HCT116 (cell line): ENCODE results near the gene MTUS2. TPM values are rescaled to one million over a fixed set of nuclear protein-coding genes. Genes with fewer than 3 reads are reported as not detected.

ENCODE experiments used
- ATAC-seq: fragments of 200-7000 bp; cut with Tn5 transposase; 2 replicates; pipeline ENCODE4 v1.9.1; 2020; ENCODE audit warnings: mild to moderate bottlenecking, moderate library complexity
- BruUV-seq: library from RNA; stranded (reverse); fragments of 400-500 nt; replicated peaks from 2 replicates; lab custom pipeline; 2021; lab: Mats Ljungman, UMichigan
- CTCF ChIA-PET: fragments of 300-600 bp; sonication (Branson Sonifier 250); formaldehyde crosslinking; loops from one replicate; lab custom pipeline; 2021; ENCODE audit warnings: antibody characterized with exemption; lab: Charles Lee
- POLR2A ChIA-PET: fragments of 300-600, 350-600 bp; sonication (Branson Sonifier 250); formaldehyde crosslinking; loops from one replicate; lab custom pipeline; 2021; ENCODE audit warnings: antibody characterized with exemption; lab: Charles Lee
- RAD21 ChIA-PET, 2 experiments: fragments of 300-600 bp; sonication (Branson Sonifier 250); formaldehyde crosslinking; loops; one replicate each; lab custom pipeline; 2023; ENCODE audit warnings: low total read pairs in 2 of 2; ENCODE audit not compliant: uncharacterized antibody in 2 of 2, unreplicated experiment in 2 of 2, low non-redundant PET in 1 of 2; lab: Charles Lee
- DNase-seq: peaks from one replicate; pipeline ENCODE4 v3.0.0-alpha.2; 2010; ENCODE audit warnings: low read depth, low spot score
- H2AFZ ChIP-seq: fragments of 200-600 bp; shearing (Covaris generic), sonication (generic); 2 replicates; pipeline ENCODE4 v1.6.1; 2017; ENCODE audit warnings: low read depth, mixed run types, mixed read lengths, antibody characterized with exemption, low read length; ENCODE audit not compliant: poor library complexity, severe bottlenecking
- H3K27ac ChIP-seq: 2 replicates; pipeline ENCODE4 v1.5.1; 2012; ENCODE audit warnings: low read depth, low read length
- H3K27me3 ChIP-seq: fragments of 200-600 bp; sonication (generic); 2 replicates; pipeline ENCODE4 v1.6.1; 2016; ENCODE audit warnings: mixed run types, low read length, mixed read lengths; ENCODE audit not compliant: insufficient read depth
- H3K36me3 ChIP-seq, 2 experiments: fragments of 200-500 bp in 1 of 2; fragments of 200-600 bp in 1 of 2; sonication (Bioruptor generic) in 1 of 2; sonication (generic) in 1 of 2; 2 replicates each; pipeline versions ENCODE4 v1.5.1 to v1.6.1; 2014 to 2016; ENCODE audit warnings: low read length in 2 of 2, inconsistent platforms in 1 of 2, mixed read lengths in 1 of 2, mixed run types in 1 of 2; ENCODE audit not compliant: insufficient read depth in 2 of 2, control insufficient read depth in 1 of 2
- H3K4me1 ChIP-seq, 2 experiments: fragments of 200-600 bp in 1 of 2; sonication (generic) in 1 of 2; 2 replicates each; pipeline versions ENCODE4 v1.5.1 to v1.6.1; 2012 to 2017; ENCODE audit warnings: low read length in 2 of 2, inconsistent platforms in 1 of 2, mild to moderate bottlenecking in 1 of 2, mixed read lengths in 1 of 2, mixed run types in 1 of 2, moderate library complexity in 1 of 2; ENCODE audit not compliant: insufficient read depth in 2 of 2, control insufficient read depth in 1 of 2
- H3K4me2 ChIP-seq: fragments of 200-600 bp; sonication (generic); 2 replicates; pipeline ENCODE4 v1.6.1; 2017; ENCODE audit warnings: mixed run types, low read length, mixed read lengths
- H3K4me3 ChIP-seq, 2 experiments: fragments of 200-600 bp in 1 of 2; sonication (generic) in 1 of 2; replicated peaks in 1 of 2; 2 replicates each; pipeline ENCODE4 v1.5.1; 2011 to 2016; ENCODE audit warnings: low read length in 2 of 2, control low read depth in 1 of 2, low read depth in 1 of 2, mild to moderate bottlenecking in 1 of 2, mixed read lengths in 1 of 2, mixed run types in 1 of 2
- H3K79me2 ChIP-seq: fragments of 200-600 bp; sonication (generic); 2 replicates; pipeline ENCODE4 v1.6.1; 2017; ENCODE audit warnings: mild to moderate bottlenecking, mixed run types, low read length, moderate library complexity, mixed read lengths; ENCODE audit not compliant: insufficient read depth
- H3K9ac ChIP-seq: fragments of 200-600 bp; sonication (generic); 2 replicates; pipeline ENCODE4 v1.6.1; 2016; ENCODE audit warnings: low read length, mixed read lengths
- H3K9me2 ChIP-seq: fragments of 200-600 bp; sonication (generic), shearing (Covaris generic); 2 replicates; pipeline ENCODE4 v1.6.1; 2017; ENCODE audit warnings: mixed run types, mild to moderate bottlenecking, moderate library complexity; ENCODE audit not compliant: insufficient read depth
- H3K9me3 ChIP-seq, 2 experiments: fragments of 200-500 bp in 1 of 2; fragments of 200-600 bp in 1 of 2; sonication (Bioruptor generic) in 1 of 2; sonication (generic) in 1 of 2; 2 replicates each; pipeline ENCODE4 v1.6.1; 2014 to 2017; ENCODE audit warnings: low read length in 2 of 2, mixed read lengths in 2 of 2, inconsistent platforms in 1 of 2, low read depth in 1 of 2, mild to moderate bottlenecking in 1 of 2, mixed run types in 1 of 2, moderate library complexity in 1 of 2; ENCODE audit not compliant: control insufficient read depth in 1 of 2, insufficient read depth in 1 of 2
- H4K20me1 ChIP-seq: fragments of 200-600 bp; sonication (generic), shearing (Covaris generic); 2 replicates; pipeline ENCODE4 v1.6.1; 2017; ENCODE audit warnings: mixed run types, mild to moderate bottlenecking, moderate library complexity; ENCODE audit not compliant: insufficient read depth
- JUND ChIP-seq: IDR thresholded peaks from 2 replicates; pipeline ENCODE4 v1.6.1; 2012
- YY1 ChIP-seq: IDR thresholded peaks from 2 replicates; pipeline ENCODE4 v1.6.1; 2011; ENCODE audit warnings: low read length, low read depth, moderate library complexity, mild to moderate bottlenecking; ENCODE audit not compliant: insufficient replicate concordance; ENCODE audit errors: extremely low read depth
- intact Hi-C: fragments of 100-400 bp; cut with micrococcal nuclease; formaldehyde crosslinking; loops from 2 replicates; pipeline ENCODE4 v1.10.0; 2022
- total RNA-seq: library from RNA; stranded (reverse); gene quantifications from one replicate; pipeline ENCODE4 v1.2.1, GENCODE V29; 2021; ENCODE audit not compliant: unreplicated experiment
- TF ChIP-seq, protein P1 (sequence below): IDR thresholded peaks from 2 replicates; pipeline ENCODE4 v1.6.1; 2012
- TF ChIP-seq, protein P2 (sequence below), 3 experiments: fragments of 200-600 bp in 1 of 3; sonication (generic) in 1 of 3; IDR thresholded peaks in 2 of 3; conservative IDR thresholded peaks in 1 of 3; 2 replicates each; pipeline ENCODE4 v1.5.1; 2012 to 2017; ENCODE audit warnings: low read depth in 2 of 3, low read length in 2 of 3, antibody characterized with exemption in 1 of 3, borderline replicate concordance in 1 of 3, control low read depth in 1 of 3, mild to moderate bottlenecking in 1 of 3, mixed read lengths in 1 of 3, mixed run types in 1 of 3, moderate library complexity in 1 of 3; ENCODE audit not compliant: insufficient read depth in 1 of 3
- TF ChIP-seq, protein P3 (sequence below): IDR thresholded peaks from 2 replicates; pipeline ENCODE4 v1.6.1; 2012; ENCODE audit warnings: low read depth
- TF ChIP-seq, protein P4 (sequence below): IDR thresholded peaks from 2 replicates; pipeline ENCODE4 v1.6.1; 2012

The MTUS2 gene
- total RNA-seq, 1 experiment from 2014 or later, result 0.02 TPM

DNA sequence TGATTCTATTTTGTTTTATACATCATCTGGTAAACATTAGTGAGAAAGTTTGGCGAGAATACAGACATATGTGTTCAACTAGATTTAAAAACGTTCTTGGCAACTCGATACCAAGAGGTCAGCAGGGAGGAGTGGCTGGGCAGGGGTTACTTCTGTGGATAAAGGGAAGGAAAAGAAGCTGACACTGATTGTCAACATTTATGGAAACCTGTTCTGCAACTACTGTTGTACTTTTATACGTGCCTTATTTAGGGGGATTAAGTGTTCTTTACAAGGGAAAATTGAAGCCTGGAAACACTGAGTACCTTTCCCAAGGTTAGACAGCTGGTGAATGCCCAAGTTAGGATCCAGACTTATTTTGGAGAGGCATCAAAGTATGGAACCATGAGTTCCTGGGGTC is 65.0 kb downstream of the MTUS2 start:
- ChIA-PET CTCF (no interaction called here), POLR2A (no interaction called here)
- BruUV-seq, result no TSS peak

More for the DNA sequence above, 65.0 kb downstream of the MTUS2 start:
- no peak overlapping the region for H3K4me2 ChIP-seq
- H3K9me3 ChIP-seq, result no peaks in the 10 kb centered on the region
- H3K79me2 ChIP-seq, result no peaks in the 10 kb centered on the region
- no peaks in the 10 kb centered on the region for H4K20me1 ChIP-seq
- RAD21 ChIA-PET, result no interaction called here
- H3K9ac ChIP-seq, result no peak overlapping the region
- ATAC-seq (no peak), DNase-seq (no peak)
- H3K9me2 ChIP-seq, result no peaks in the 10 kb centered on the region
- no peak overlapping the region for H3K27ac ChIP-seq
- no peaks in the 10 kb centered on the region for H3K36me3 ChIP-seq
- no peak overlapping the region for H3K4me3 ChIP-seq
- no peaks in the 10 kb centered on the region for H3K4me1 ChIP-seq
- TF ChIP-seq YY1, result no peak
- no peak for TF ChIP-seq JUND
- TF ChIP-seq, protein P1, sequence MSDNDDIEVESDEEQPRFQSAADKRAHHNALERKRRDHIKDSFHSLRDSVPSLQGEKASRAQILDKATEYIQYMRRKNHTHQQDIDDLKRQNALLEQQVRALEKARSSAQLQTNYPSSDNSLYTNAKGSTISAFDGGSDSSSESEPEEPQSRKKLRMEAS, result no peak
- TF ChIP-seq, protein P2, sequence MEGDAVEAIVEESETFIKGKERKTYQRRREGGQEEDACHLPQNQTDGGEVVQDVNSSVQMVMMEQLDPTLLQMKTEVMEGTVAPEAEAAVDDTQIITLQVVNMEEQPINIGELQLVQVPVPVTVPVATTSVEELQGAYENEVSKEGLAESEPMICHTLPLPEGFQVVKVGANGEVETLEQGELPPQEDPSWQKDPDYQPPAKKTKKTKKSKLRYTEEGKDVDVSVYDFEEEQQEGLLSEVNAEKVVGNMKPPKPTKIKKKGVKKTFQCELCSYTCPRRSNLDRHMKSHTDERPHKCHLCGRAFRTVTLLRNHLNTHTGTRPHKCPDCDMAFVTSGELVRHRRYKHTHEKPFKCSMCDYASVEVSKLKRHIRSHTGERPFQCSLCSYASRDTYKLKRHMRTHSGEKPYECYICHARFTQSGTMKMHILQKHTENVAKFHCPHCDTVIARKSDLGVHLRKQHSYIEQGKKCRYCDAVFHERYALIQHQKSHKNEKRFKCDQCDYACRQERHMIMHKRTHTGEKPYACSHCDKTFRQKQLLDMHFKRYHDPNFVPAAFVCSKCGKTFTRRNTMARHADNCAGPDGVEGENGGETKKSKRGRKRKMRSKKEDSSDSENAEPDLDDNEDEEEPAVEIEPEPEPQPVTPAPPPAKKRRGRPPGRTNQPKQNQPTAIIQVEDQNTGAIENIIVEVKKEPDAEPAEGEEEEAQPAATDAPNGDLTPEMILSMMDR (IDR thresholded peaks at IDR 0.05 in 2 of 3, conservative IDR thresholded peaks at IDR 0.05 in 1 of 3; ENCODE audit: borderline replicate concordance in 1 of 3, insufficient read depth in 1 of 3, low read depth in 2 of 3, low read length in 2 of 3), result no peak
- TF ChIP-seq, protein P3, sequence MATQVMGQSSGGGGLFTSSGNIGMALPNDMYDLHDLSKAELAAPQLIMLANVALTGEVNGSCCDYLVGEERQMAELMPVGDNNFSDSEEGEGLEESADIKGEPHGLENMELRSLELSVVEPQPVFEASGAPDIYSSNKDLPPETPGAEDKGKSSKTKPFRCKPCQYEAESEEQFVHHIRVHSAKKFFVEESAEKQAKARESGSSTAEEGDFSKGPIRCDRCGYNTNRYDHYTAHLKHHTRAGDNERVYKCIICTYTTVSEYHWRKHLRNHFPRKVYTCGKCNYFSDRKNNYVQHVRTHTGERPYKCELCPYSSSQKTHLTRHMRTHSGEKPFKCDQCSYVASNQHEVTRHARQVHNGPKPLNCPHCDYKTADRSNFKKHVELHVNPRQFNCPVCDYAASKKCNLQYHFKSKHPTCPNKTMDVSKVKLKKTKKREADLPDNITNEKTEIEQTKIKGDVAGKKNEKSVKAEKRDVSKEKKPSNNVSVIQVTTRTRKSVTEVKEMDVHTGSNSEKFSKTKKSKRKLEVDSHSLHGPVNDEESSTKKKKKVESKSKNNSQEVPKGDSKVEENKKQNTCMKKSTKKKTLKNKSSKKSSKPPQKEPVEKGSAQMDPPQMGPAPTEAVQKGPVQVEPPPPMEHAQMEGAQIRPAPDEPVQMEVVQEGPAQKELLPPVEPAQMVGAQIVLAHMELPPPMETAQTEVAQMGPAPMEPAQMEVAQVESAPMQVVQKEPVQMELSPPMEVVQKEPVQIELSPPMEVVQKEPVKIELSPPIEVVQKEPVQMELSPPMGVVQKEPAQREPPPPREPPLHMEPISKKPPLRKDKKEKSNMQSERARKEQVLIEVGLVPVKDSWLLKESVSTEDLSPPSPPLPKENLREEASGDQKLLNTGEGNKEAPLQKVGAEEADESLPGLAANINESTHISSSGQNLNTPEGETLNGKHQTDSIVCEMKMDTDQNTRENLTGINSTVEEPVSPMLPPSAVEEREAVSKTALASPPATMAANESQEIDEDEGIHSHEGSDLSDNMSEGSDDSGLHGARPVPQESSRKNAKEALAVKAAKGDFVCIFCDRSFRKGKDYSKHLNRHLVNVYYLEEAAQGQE, result no peak
- TF ChIP-seq, protein P4, sequence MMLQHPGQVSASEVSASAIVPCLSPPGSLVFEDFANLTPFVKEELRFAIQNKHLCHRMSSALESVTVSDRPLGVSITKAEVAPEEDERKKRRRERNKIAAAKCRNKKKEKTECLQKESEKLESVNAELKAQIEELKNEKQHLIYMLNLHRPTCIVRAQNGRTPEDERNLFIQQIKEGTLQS, result no peak
- no peak overlapping the region for H2AFZ ChIP-seq
- intact Hi-C loops, result no loop called here
- peaks cover 20% of the 10 kb centered on the region for H3K27me3 ChIP-seq
